Common myeloid progenitor, CD34-positive (primary cell): ENCODE measurements around the gene EIF4EBP2.

Source experiments
- CTCF ChIA-PET: fragments of 350-600 bp; sonication (Branson Sonifier 250); formaldehyde crosslinking; loops from one replicate; lab custom pipeline; 2021; ENCODE audit warnings: antibody characterized with exemption; lab: Charles Lee
- POLR2A ChIA-PET: fragments of 350-600 bp; sonication (Branson Sonifier 250); formaldehyde crosslinking; loops from one replicate; lab custom pipeline; 2021; ENCODE audit warnings: antibody characterized with exemption; lab: Charles Lee
- DNase-seq, 3 donors: peaks; one replicate each; pipeline versions ENCODE4 v3.0.0 to v3.0.0-alpha.2; 2013
- H3K27ac ChIP-seq, 2 experiments: 1 replicate in 1 of 2; 2 replicates in 1 of 2; pipeline ENCODE4 v1.7.0; 2013; ENCODE audit warnings: inconsistent platforms in 2 of 2, low read length in 2 of 2, mild to moderate bottlenecking in 2 of 2, low read depth in 1 of 2, moderate library complexity in 1 of 2; ENCODE audit not compliant: severe bottlenecking in 2 of 2, insufficient read depth in 1 of 2, poor library complexity in 1 of 2
- H3K27me3 ChIP-seq, 5 experiments: replicated peaks in 2 of 5; 1 replicate in 3 of 5; 2 replicates in 2 of 5; pipeline versions ENCODE4 v1.6.1 to v1.7.0; 2013; ENCODE audit warnings: low read length in 4 of 5, mild to moderate bottlenecking in 2 of 5, moderate library complexity in 2 of 5, inconsistent platforms in 1 of 5; ENCODE audit not compliant: insufficient read depth in 5 of 5, control insufficient read depth in 4 of 5
- H3K36me3 ChIP-seq, 4 experiments: 1 replicate in 2 of 4; 2 replicates in 2 of 4; pipeline versions ENCODE4 v1.6.1 to v1.7.0; 2013; ENCODE audit warnings: low read length in 3 of 4, control low read depth in 1 of 4, mild to moderate bottlenecking in 1 of 4; ENCODE audit not compliant: control insufficient read depth in 4 of 4, insufficient read depth in 4 of 4
- H3K4me1 ChIP-seq, 4 experiments: 1 replicate in 3 of 4; 2 replicates in 1 of 4; pipeline versions ENCODE4 v1.6.1 to v1.7.1; 2013; ENCODE audit warnings: low read length in 3 of 4, mild to moderate bottlenecking in 3 of 4, control low read depth in 1 of 4, inconsistent platforms in 1 of 4, moderate library complexity in 1 of 4; ENCODE audit not compliant: control insufficient read depth in 4 of 4, insufficient read depth in 4 of 4; ENCODE audit errors: control extremely low read depth in 1 of 4
- H3K4me3 ChIP-seq, 7 experiments: 1 replicate in 4 of 7; 2 replicates in 3 of 7; pipeline versions ENCODE4 v1.5.1 to v1.7.0; 2013; ENCODE audit warnings: mild to moderate bottlenecking in 7 of 7, low read length in 6 of 7, moderate library complexity in 6 of 7, inconsistent platforms in 2 of 7, low read depth in 2 of 7, control low read depth in 1 of 7; ENCODE audit not compliant: insufficient read depth in 4 of 7, control insufficient read depth in 1 of 7; ENCODE audit errors: extremely low read depth in 1 of 7
- H3K9me3 ChIP-seq, 5 experiments: 1 replicate in 4 of 5; 2 replicates in 1 of 5; pipeline versions ENCODE4 v1.6.1 to v1.7.1; 2013; ENCODE audit warnings: low read length in 4 of 5, mild to moderate bottlenecking in 2 of 5, inconsistent platforms in 1 of 5, low read depth in 1 of 5, moderate library complexity in 1 of 5; ENCODE audit not compliant: control insufficient read depth in 4 of 5, insufficient read depth in 2 of 5; ENCODE audit errors: control extremely low read depth in 1 of 5
- WGBS: methylation state at CpG from one replicate; pipeline ENCODE4 v1.1.5; 2013; ENCODE audit not compliant: insufficient coverage; 5-methylcytosine and 5-hydroxymethylcytosine counted together

EIF4EBP2 gene

DNA sequence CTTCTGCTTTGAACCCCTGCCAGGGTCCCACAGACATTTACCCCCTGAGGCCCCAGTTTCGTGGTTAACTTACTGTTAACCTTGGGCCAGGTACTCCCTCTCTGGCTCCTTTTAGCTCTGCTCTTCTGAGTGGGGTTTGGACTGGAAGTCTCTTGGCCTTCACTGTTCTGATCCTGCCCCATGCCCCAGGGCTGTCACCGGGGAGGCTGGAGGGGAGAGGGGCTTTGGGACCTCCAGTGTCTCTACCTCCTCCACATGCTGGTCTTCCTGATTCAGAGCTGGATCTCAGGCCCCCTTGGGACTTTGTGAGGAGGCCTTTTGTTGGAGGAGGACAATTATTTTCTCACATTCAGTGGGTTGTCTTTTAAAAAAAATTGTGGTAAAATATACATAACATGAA is 61.9 kb downstream of the EIF4EBP2 start:
- Histone ChIP-seq H3K4me3 (no peak overlapping the region), H3K4me1 (peaks cover 0 to 11% (median 4%) of the 10 kb centered on the region in 4 experiments), H3K36me3 (no peaks in the 10 kb centered on the region), H3K9me3 (no peaks in the 10 kb centered on the region), H3K27ac (no peak overlapping the region), H3K27me3 (peaks cover 0 to 3% (median 0%) of the 10 kb centered on the region in 5 experiments)
- CTCF ChIA-PET = interaction anchor here (0.7 to 11.2 kb wide), 9 partner anchors 10 to 390 kb away, joined by 3 to 238 read pairs (median 4); no protein-coding TSS in a partner anchor
- 83% methylated on average over 1 of the region's 2 CpGs for WGBS
- POLR2A ChIA-PET = interaction anchor here (0.9 kb wide), 1 partner anchor 11 kb away, joined by 3 read pairs; no protein-coding TSS in a partner anchor
- DNase-seq = no peak

GRCh38 chr10:70466951-70467350 is 63.0 kb downstream of the EIF4EBP2 start:
- ChIA-PET CTCF (interaction anchor here (1.0 to 11.2 kb wide), 8 partner anchors 9 to 73 kb away, joined by 3 to 238 read pairs (median 4); no protein-coding TSS in a partner anchor), POLR2A (interaction anchor here (0.6 to 0.8 kb wide), 2 partner anchors 9 to 200 kb away, joined by 3 read pairs; no protein-coding TSS in a partner anchor)
- DNase-seq = no peak
- Histone ChIP-seq H3K36me3 (no peaks in the 10 kb centered on the region), H3K4me1 (peaks cover 0 to 10% (median 4%) of the 10 kb centered on the region in 4 experiments), H3K27me3 (no peaks in the 10 kb centered on the region), H3K4me3 (no peak overlapping the region), H3K9me3 (no peaks in the 10 kb centered on the region), H3K27ac (no peak overlapping the region)
- 92% methylated on average over 2 of the region's 3 CpGs for WGBS

DNA sequence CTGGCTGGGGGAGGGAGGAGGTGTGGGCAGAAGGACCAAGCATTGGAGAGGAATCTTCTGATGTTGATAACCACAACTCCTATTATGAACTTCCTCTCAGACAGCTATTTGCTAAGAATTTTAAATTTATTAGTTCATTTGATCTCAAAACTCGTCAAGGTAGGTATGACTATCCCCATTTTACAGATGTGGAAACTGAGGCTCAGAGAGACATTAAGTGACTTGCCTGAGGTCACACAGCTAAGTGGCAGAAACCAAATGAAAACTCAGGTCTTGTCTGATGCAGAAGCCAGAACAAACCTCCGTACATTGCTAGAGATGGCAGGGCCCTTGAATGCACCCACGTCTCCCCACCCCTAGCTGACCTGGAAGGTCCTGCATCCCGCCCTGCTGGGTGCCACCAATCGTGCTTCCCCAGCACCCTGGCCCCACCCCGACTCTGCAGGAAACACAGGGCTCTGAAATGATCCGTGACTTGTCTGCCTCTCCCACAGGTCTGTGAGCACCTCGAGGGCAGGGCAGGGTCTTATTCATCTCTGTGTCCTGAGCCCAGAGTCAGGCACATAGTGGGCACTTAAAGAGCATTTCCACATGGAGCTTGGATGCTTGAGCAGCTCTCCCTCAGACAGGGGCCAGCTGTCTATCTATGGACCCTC is 69.0 kb downstream of the EIF4EBP2 start:
- CTCF ChIA-PET = interaction anchor here (5.5 kb wide), 1 partner anchor 11 kb away, joined by 40 read pairs; no protein-coding TSS in a partner anchor
- peaks cover 0 to 14% (median 8%) of the 10 kb centered on the region in 4 experiments for H3K4me1 ChIP-seq
- no peak overlapping the region for H3K4me3 ChIP-seq
- H3K36me3 ChIP-seq = no peaks in the 10 kb centered on the region
- POLR2A ChIA-PET = no interaction called here
- no peaks in the 10 kb centered on the region for H3K9me3 ChIP-seq
- H3K27me3 ChIP-seq = no peaks in the 10 kb centered on the region
- 92% methylated on average over 8 of the region's 8 CpGs for WGBS
- no peak overlapping the region for H3K27ac ChIP-seq
- DNase-seq = no peak

DNA sequence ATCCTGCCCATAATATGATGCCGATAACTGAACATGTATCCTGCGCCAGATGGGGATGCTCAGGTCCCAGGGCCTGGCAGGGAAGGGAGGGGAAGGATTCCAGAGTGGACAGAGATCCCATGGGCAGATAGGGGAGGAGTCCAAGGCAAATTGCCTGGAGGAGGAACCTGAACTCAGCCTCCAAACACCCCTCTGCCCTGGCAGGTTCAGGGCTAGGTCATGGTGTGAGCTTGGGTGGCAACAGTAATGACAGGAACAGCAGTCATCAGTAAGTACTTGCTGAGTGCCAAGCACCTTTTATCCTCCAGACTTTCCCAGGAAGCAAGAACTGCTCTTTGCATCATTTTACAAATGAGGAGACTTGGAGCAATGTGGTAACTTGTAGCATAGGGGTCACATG is 70.8 kb downstream of the EIF4EBP2 start:
- no CpG with 5 or more reads among the region's 2 CpGs for WGBS

DNA sequence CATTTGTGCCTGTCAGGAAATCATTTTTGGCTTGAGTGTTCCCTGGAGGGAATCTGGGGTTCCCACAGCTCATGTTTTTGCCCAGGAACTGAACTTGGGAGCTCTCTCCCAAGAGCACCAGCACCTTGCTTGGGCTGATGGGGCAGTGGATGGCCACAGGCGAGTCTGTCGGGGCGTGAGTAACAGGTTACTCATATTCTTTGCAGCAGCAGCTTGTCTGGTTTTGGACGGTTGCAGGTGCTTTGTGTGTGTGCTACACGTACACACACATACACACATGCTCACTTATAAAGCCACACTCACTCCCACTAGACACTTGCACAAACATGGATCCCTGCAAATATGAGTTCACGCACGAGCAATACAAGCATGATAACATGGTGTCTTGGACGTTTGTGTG is 71.7 kb downstream of the EIF4EBP2 start:
- H3K9me3 ChIP-seq = no peaks in the 10 kb centered on the region
- DNase-seq = no peak
- peaks cover 2 to 41% (median 35%) of the 10 kb centered on the region in 4 experiments for H3K4me1 ChIP-seq
- no peaks in the 10 kb centered on the region for H3K36me3 ChIP-seq
- POLR2A ChIA-PET = interaction anchor here (0.8 kb wide), 1 partner anchor 9 kb away, joined by 3 read pairs; no protein-coding TSS in a partner anchor
- no peak overlapping the region for H3K4me3 ChIP-seq
- CTCF ChIA-PET = interaction anchor here (3.1 to 7.8 kb wide), 4 partner anchors 9 to 63 kb away, joined by 10 to 46 read pairs (median 25); no protein-coding TSS in a partner anchor
- WGBS = 96% methylated on average over 6 of the region's 8 CpGs
- no peaks in the 10 kb centered on the region for H3K27me3 ChIP-seq
- no peak overlapping the region for H3K27ac ChIP-seq

More for the DNA sequence above, 70.8 kb downstream of the EIF4EBP2 start:
- Histone ChIP-seq H3K4me1 (peaks cover 2 to 32% (median 26%) of the 10 kb centered on the region in 4 experiments), H3K4me3 (no peak overlapping the region), H3K27ac (no peak overlapping the region), H3K9me3 (no peaks in the 10 kb centered on the region), H3K36me3 (no peaks in the 10 kb centered on the region), H3K27me3 (no peaks in the 10 kb centered on the region)
- ChIA-PET POLR2A (no interaction called here), CTCF (interaction anchor here (3.1 to 7.8 kb wide), 3 partner anchors 8 to 64 kb away, joined by 10 to 46 read pairs (median 40); no protein-coding TSS in a partner anchor)
- DNase-seq = no peak

DNA sequence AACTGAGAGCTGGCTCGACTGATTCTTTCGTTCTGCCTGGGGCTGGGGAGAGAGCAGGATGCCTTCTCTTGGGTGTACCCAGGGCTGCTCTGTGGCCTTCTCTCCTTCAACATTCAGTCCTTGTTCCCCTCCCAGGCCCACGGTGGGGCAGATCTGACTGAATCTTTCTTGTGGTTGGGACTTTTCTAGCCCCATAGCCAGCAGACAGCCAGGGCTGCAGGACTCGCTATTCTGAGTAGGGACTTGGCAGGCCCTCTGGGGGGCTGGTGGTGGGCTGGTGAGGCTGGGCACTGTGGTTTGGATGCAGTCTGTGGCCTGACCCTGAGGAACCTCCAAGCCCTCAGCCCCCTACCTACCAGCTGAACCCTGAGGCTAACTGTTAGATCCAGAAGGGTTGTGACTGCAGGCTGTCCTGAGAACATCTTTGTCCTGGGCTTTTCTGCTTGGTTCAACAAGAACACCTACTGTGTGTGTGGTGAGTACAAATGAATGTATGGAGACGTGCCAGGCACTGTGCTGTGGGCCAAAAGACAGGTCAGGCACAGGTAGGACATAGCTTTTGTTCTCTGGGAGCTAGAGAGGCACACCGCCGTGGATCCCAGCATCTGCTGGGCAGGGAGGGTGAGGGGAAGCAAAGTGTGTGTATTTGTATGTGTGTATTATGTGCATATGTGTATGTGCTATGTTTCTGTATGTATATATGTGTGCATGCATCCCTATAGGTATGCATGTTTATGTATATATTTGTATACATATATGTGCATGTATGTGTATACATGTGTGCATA is 72.5 kb downstream of the EIF4EBP2 start:
- H3K27ac ChIP-seq = no peak overlapping the region
- no peaks in the 10 kb centered on the region for H3K9me3 ChIP-seq
- peaks cover 2 to 49% (median 43%) of the 10 kb centered on the region in 4 experiments for H3K4me1 ChIP-seq
- ChIA-PET CTCF (interaction anchor here (1.6 to 7.8 kb wide), 8 partner anchors 10 to 62 kb away, joined by 4 to 46 read pairs (median 24); no protein-coding TSS in a partner anchor), POLR2A (interaction anchor here (1.0 kb wide), 1 partner anchor 33 kb away, joined by 4 read pairs; no protein-coding TSS in a partner anchor)
- DNase-seq = peak in 2 of 3 donors; percentile 26 to 40
- WGBS = 91% methylated on average over 5 of the region's 7 CpGs
- H3K27me3 ChIP-seq = no peaks in the 10 kb centered on the region
- no peaks in the 10 kb centered on the region for H3K36me3 ChIP-seq
- H3K4me3 ChIP-seq = no peak overlapping the region
